HL-60/S4 treated with retinoic acid at 250 ng/mL for 4 days and 3 days (cell line): ENCODE measurements around the gene FHDC1.

Source experiments
- in situ Hi-C: fragments of 300-500 bp; cut with MboI; formaldehyde crosslinking; loops from 2 replicates; pipeline ENCODE4 v1.7.0; 2022; ENCODE audit warnings: low sequenced_read_pairs

Gene FHDC1

DNA sequence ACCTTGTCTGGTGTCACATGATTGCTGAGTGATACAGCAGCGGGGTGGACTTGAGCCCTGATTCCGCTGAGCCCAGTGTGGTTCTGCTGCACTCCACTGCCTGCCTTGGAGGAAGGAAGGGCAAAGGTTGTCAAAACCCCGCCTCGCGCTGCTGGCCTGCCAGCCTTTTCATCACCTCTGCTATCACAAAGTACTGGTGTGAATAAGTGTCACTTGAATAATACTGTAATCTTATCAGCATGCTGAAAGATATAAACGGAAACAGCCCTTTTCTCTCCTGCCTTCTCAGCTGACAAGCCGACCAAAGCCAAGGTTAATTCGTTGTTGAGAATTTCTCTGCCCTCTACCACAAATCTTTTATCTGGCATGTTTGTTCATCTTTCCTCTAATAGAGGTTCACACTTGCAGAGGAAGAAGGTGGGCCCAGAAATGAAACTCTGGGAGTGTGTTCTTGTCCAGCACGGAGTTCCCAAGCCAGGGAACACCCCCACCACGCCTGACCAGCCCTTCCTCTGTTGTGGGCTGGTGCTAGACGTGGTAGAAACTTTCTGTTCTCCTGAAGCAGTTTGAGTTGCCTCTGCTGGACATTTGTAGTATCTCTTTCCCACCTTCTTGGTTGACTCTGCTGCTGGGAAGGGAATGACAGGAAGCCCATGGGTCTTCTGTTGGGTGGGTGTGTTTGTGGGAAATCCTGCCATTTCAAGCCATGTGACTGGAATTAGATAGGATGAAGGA is 21.5 kb downstream of the FHDC1 start:
- in situ Hi-C loops, result no loop called here

DNA sequence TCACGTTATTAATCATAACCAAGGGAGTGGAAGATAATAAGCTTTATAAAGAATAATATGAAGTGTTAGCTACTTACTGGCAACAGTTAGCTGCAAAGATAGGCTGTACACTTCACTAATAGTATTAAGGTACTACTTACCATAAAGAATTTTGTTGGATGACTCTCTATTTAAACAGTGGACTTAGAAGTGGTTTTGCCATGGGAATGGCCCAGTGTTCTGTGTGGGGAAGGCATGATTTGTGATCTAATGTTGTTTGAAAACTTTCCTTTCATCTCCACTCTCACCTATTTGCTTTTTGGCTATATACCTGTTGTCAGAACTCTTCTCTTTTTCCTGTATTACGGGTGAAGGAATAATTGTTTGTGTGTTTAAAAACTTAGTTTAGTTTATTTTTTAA is 23.0 kb downstream of the FHDC1 start:
- in situ Hi-C loops, result no loop called here

- in situ Hi-C loops, result no loop called here
Measured at GRCh38 chr4:152960082-152960481, 24.0 kb downstream of the FHDC1 start.

DNA sequence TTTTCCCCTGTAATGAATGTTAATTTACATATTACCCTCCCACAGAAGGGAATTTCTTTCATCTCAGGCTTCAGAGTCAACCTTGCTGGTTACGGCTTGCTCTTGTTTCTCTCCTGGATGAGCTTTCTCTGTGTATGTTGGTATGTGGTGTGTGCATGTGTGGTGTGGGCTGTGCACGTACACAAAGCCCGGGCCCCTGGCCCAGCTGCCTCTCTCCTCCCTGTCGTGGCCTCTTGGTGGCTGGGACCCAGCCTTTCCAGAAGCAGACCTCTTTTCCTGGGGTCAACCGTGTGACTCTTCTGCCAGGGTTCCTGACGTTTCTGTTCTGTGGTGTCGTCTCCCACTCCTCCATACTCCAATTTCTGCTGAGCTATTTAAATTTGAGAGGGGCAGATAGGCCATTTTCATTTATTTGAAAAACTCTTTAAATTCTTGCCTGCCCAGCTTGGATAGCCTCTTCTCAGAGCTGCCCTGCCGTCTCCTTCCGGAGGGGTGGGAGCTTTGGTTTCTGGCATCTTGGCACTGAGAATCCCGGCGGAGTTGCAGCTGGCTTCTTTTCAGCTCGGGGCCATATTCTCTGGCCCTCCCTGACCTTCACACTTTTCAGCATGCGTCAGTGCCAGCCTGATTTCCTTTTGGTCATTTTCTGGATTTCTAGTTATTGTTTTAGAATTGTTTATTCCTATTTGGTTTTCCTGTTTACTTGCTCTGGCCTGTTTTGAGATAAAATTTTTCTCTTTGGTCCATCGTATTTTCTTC is 25.1 kb downstream of the FHDC1 start:
- in situ Hi-C loops, result no loop called here

GRCh38 chr4:152961773-152962115 is 25.6 kb downstream of the FHDC1 start:
- in situ Hi-C loops, result no loop called here

DNA sequence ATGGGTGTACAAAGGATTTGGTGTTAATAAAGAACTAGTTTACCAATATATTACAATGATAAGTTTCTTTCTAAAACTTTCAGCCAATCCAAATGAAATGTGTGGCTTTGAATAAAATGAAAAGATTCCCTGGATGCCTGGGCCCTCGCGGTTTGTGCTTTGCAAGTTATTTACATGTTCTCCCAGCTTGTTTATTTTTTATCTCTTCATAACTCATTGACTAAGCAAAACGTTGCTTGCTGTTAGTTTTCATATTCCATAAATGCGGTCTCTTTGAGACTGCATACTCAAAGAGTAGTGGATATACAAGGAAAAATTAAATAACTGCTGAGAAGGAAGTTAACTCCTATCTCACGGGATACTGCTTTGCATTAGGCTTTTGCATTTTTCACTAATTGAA is 26.0 kb downstream of the FHDC1 start:
- in situ Hi-C loops, result no loop called here

DNA sequence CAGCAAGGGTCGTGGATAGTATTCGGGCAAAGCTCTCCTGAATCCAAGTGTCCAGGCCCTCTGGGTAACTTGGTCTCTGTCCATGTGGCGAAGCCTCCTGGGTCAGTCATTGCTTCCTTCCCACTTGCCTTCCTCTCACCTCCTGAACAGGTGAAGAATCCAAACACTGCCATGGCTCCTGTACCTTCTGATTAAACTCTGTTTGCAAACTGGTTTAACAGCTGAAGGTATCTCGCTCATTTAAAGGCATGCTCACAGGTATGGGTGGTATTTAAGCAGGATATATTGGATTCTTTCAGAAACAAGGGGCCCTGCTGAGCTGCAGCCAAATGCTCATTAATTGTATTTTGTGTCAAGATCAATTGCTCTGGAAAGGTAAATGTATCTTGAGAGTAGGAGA is 28.2 kb downstream of the FHDC1 start:
- in situ Hi-C loops, result no loop called here

- in situ Hi-C loops, result no loop called here
Measured at GRCh38 chr4:152965611-152966010, 29.5 kb downstream of the FHDC1 start.

GRCh38 chr4:152967907-152968306 is 31.8 kb downstream of the FHDC1 start:
- in situ Hi-C loops, result no loop called here

DNA sequence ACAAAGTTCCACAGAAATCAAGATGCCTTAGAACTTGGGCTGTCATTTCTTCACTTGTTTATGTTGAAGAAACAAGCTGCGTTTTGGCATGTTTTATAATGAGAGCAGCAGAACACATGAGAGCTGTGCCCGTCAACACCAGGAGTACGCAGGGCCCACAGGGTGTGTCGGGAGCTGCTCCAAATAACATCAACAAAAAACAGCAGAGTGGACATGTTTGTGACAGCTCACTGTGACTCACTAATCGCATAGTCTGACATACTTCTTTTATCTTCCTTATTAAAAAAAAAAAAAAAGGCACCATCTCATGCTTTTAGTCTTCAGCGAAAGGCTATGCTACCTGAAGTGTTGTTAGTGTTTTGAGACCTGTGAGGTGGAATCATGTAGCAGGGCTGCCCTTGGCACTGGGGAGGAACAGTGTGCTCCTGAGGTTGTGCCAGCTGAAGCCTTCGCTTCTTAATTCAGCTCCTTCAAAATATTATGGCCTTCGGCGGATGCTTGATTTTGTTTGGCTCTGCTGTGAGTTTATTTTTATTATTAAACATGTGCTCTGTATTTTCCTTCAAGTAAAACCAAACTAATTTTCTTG is 32.8 kb downstream of the FHDC1 start:
- in situ Hi-C loops, result no loop called here

DNA sequence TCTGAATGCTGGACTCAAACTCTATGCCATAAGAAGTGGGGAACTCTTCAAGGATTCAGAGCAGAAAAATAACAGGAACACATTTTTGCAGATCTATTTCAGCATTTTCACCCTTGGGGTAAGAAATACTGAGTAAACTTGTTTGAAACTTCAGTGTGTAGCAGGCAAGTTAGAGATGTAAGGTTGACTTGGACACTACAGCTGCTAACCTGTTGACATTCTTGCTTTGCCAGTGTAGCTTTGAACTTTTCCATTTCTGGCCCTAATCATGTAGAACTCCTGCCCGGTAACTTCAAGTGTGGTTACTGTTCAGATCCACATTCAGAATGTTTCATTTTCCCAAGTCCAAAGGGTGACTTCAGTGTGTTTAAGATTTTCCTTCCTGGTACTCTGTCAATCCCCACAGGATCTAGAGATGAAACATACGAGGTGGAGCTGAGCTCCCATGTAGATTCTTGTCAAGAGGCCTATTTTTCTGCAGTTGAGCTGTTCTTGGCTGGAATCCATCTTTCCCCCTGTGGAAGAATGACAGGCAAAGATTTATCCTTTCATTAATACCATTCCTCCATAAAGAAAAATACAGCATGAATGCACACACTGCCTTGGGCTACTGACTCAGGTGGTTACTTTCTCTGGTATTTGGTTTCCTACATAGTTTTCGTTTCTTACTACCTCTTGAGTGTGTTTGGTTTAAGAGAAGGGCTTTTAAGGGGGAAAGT is 34.1 kb downstream of the FHDC1 start:
- in situ Hi-C loops, result no loop called here

DNA sequence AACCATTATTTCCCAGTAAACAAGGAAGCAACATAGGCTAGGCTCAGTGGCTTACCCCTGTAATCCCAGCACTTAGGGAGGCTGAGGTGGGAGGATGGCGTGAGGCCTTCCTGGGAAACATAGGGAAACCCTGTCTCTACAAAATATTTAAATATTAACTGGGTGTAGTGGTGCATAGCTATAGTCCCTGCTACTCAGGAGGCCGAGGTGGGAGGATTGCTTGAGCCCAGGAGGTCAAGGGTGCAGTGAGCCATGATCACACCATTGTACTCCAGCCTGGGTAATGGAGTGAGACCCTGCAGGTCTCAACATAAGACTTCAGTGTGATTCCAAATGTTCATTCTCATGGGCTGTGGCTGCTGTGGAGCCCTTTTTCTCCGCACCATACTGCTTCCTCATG is 34.9 kb downstream of the FHDC1 start:
- in situ Hi-C loops, result no loop called here

- in situ Hi-C loops, result no loop called here
Measured at GRCh38 chr4:152972821-152973628, 36.9 kb downstream of the FHDC1 start.

GRCh38 chr4:152973629-152974467 is 37.7 kb downstream of the FHDC1 start:
- in situ Hi-C loops, result no loop called here

DNA sequence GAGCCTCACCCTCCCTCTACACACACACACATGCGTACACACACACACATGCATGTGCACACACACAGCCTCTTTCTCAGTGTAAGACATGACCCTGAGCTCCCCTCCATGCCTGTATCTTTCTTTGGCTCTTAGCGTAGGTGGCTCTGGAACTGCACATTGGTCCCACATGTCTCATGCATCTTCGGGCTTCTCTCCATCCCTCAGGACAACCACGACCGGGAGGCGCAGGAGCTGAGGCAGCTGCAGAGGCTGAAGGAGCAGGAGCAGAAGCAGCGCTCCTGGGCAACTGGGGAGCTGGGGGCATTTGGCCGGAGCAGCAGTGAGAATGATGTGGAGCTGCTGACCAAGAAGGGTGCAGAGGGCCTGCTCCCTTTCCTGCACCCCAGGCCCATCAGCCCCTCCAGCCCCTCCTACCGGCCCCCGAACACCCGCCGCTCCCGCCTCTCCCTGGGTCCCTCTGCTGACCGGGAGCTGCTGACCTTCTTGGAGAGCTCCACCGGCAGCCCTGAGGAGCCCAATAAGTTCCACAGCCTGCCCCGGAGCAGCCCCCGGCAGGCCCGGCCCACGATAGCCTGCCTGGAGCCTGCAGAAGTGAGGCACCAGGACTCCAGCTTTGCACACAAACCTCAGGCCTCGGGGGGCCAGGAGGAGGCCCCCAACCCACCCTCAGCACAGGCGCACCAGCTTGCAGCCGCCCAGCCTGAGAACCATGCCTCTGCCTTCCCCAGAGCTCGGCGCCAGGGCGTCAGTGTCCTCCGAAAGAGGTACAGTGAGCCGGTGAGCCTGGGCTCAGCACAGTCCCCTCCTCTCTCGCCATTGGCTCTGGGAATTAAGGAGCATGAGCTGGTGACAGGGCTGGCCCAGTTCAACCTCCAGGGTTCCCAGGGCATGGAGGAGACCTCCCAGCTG is 38.6 kb downstream of the FHDC1 start:
- in situ Hi-C loops, result no loop called here

DNA sequence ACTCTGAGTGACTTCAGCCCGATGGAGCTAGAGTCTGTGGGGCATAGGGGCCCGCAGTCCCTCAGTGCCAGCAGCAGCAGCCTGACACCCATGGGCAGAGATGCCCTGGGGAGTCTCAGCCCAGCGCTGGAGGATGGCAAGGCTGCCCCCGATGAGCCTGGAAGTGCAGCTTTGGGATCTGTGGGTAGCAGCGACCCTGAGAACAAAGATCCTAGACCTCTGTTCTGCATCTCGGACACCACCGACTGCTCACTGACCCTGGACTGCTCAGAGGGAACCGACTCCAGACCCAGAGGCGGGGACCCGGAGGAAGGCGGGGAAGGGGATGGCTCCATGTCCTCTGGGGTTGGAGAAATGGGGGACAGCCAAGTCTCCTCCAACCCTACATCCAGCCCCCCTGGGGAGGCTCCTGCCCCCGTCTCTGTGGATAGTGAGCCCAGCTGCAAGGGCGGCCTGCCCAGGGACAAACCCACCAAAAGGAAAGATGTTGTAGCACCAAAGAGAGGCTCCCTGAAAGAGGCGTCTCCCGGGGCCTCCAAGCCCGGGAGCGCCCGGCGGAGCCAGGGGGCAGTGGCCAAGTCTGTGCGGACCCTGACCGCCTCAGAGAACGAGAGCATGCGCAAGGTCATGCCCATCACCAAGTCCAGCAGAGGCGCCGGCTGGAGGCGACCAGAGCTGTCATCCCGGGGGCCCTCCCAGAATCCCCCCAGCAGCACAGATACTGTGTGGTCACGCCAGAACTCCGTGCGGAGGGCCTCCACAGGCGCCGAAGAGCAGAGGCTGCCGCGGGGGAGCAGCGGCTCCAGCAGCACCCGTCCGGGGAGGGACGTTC is 39.5 kb downstream of the FHDC1 start:
- in situ Hi-C loops, result no loop called here

- in situ Hi-C loops, result no loop called here
Measured at GRCh38 chr4:152976212-152976761, 40.2 kb downstream of the FHDC1 start.
